Measurements from ENCODE around the gene SPATA21.

GRCh38 chr1:16394977-16395376 lies 42.2 kb downstream of the SPATA21 start:
- TF ChIP-seq SIN3A (IDR thresholded peaks at IDR 0.05; ENCODE audit: borderline replicate concordance, insufficient read depth, low read length) (no peak), POLR2AphosphoS5 (IDR thresholded peaks at IDR 0.05; ENCODE audit: low read depth, low read length) (no peak), REST (IDR thresholded peaks at IDR 0.05; ENCODE audit: insufficient read depth in 1 of 2, low read depth in 2 of 2, low read length in 2 of 2) (no peak)

Data from PFSK-1 (cell line).